Aorta (tissue), 5 donors: ENCODE measurements around the gene CXCL5. TPM values are rescaled to one million over a fixed set of nuclear protein-coding genes. Genes with fewer than 3 reads are reported as not detected.
"Not testable (repeated sequence)": the region's sequence is repeated elsewhere in the genome, so short reads cannot be mapped to it uniquely, and the experiment has no call there.

ENCODE experiments used
- ATAC-seq: fragments of 200-7000 bp; cut with Tn5 transposase; one replicate; pipeline ENCODE4 v1.9.1; 2022; ENCODE audit warnings: moderate library complexity; ENCODE audit not compliant: low FRiP score
- DNase-seq, 2 donors: peaks; one replicate each; pipeline ENCODE4 v3.0.0-alpha.2; 2020
- H3K27ac ChIP-seq, 2 donors: one replicate each; pipeline ENCODE4 v1.5.1; 2013; ENCODE audit warnings: low read length in 2 of 2, mild to moderate bottlenecking in 2 of 2, moderate library complexity in 2 of 2, control low read depth in 1 of 2, inconsistent platforms in 1 of 2, low read depth in 1 of 2
- H3K27me3 ChIP-seq, 2 donors: one replicate each; pipeline ENCODE4 v1.6.1; 2013; ENCODE audit warnings: control low read depth in 1 of 2, low read length in 1 of 2, mild to moderate bottlenecking in 1 of 2, moderate library complexity in 1 of 2; ENCODE audit not compliant: insufficient read depth in 2 of 2, control insufficient read depth in 1 of 2
- H3K36me3 ChIP-seq, 2 donors: one replicate each; pipeline ENCODE4 v1.6.1; 2013; ENCODE audit warnings: control low read depth in 1 of 2, low read length in 1 of 2, mild to moderate bottlenecking in 1 of 2; ENCODE audit not compliant: insufficient read depth in 2 of 2, control insufficient read depth in 1 of 2
- H3K4me1 ChIP-seq, 2 donors: one replicate each; pipeline ENCODE4 v1.6.1; 2013; ENCODE audit warnings: low read length in 2 of 2, control low read depth in 1 of 2, mild to moderate bottlenecking in 1 of 2, moderate library complexity in 1 of 2; ENCODE audit not compliant: insufficient read depth in 2 of 2, control insufficient read depth in 1 of 2
- H3K4me3 ChIP-seq, 2 donors: one replicate each; pipeline ENCODE4 v1.5.1; 2013; ENCODE audit warnings: low read length in 2 of 2, control low read depth in 1 of 2, mild to moderate bottlenecking in 1 of 2
- H3K9me3 ChIP-seq: one replicate; pipeline ENCODE4 v1.6.1; 2013; ENCODE audit warnings: mild to moderate bottlenecking, low read length; ENCODE audit not compliant: control insufficient read depth
- WGBS, 2 donors: extraction: QIAGEN DNeasy Blood & Tissue Kit; methylation state at CpG; one replicate each; pipeline ENCODE4 v1.1.7; 2013; 5-methylcytosine and 5-hydroxymethylcytosine counted together
- intact Hi-C, 2 donors: fragments of 100-400 bp; cut with DNase I; formaldehyde crosslinking; loops; one replicate each; pipeline versions ENCODE4 v1.14.2 to v1.15.0; 2022
- polyA plus RNA-seq, 2 donors: library from polyadenylated mRNA; stranded (reverse); fragments of 200-250 nt; gene quantifications; one replicate each; pipeline ENCODE4 v1.2.3, GENCODE V29; 2013
- total RNA-seq, 2 donors: library from RNA; stranded (reverse); fragmentation: NEBNext Ultra II Directional; extraction: Animal tissue kit (Norgen Biotek cat#: 25700); gene quantifications; one replicate each; pipeline ENCODE4 v1.2.1, GENCODE V29; 2021
- donor health status: healthy with polysubstance abuse.
- donor health status: Bipolar disorder and iron deficiency.
- donor health status: DM: no; HTN: no; CAD: no.
- donor health status: DM: no; HTN: no; CAD: no.
- donor health status: DM: yes; HTN: yes; CAD: no.

CXCL5 gene
- total and polyA plus RNA-seq, 4 donors: 0.05 to 0.57 TPM; not detected in 2

- no peak within 1 kb of the TSS for H3K27ac ChIP-seq
- intact Hi-C loops: no loop called here
- 84 to 86% methylated on average over 2 of the region's 2 CpGs for WGBS, 2 donors
Observed at GRCh38 chr4:73988061-73988460, 10.4 kb downstream of the CXCL5 start, which contains the start of gene PPBP. TSS of gene PPBP (minus strand) at chr4:73988190. CDS start at chr4:73988103, 87 bp downstream.

GRCh38 chr4:73985528-73985852 lies 13.0 kb downstream of the CXCL5 start:
- Histone ChIP-seq H3K9me3 (no peaks in the 10 kb centered on the region), H3K36me3 (no peaks in the 10 kb centered on the region), H3K4me3 (no peak overlapping the region), H3K27me3 (peaks cover 0 to 2% of the 10 kb centered on the region in 2 donors), H3K4me1 (no peaks in the 10 kb centered on the region), H3K27ac (no peak overlapping the region)
- intact Hi-C loops: no loop called here
- WGBS, 2 donors: 21 to 29% methylated on average over 1 of the region's 1 CpG
- DNase-seq (no peak), ATAC-seq (no peak)

More at GRCh38 chr4:73988061-73988460, 10.4 kb downstream of the CXCL5 start, which contains the start of gene PPBP:
- no peaks in the 10 kb centered on the region for H3K4me1 ChIP-seq
- H3K27me3 ChIP-seq: peaks cover 0 to 2% of the 10 kb centered on the region in 2 donors
- H3K9me3 ChIP-seq: no peaks in the 10 kb centered on the region
- ATAC-seq (no peak), DNase-seq (no peak)
- H3K4me3 ChIP-seq: no peak within 1 kb of the TSS
- no peaks in the 10 kb centered on the region for H3K36me3 ChIP-seq

- intact Hi-C loops: no loop called here
- DNase-seq: no peak
- H3K4me1 ChIP-seq: no peaks in the 10 kb centered on the region
- H3K9me3 ChIP-seq: no peaks in the 10 kb centered on the region
- no peaks in the 10 kb centered on the region for H3K36me3 ChIP-seq
- H3K27ac ChIP-seq: no peak overlapping the region
- 77 to 78% methylated on average over 4 of the region's 4 CpGs for WGBS, 2 donors
- no peak overlapping the region for H3K4me3 ChIP-seq
- no peak for ATAC-seq
- H3K27me3 ChIP-seq: peaks cover 0 to 2% of the 10 kb centered on the region in 2 donors
Observed at GRCh38 chr4:73984736-73985527, 13.5 kb downstream of the CXCL5 start.

- whole genome bisulfite sequencing, 2 donors: 79 to 81% methylated on average over 7 of the region's 7 CpGs
- intact Hi-C loops: not testable (repeated sequence)
- ATAC-seq: peak; percentile 32
Observed at GRCh38 chr4:73981175-73981574, 17.3 kb downstream of the CXCL5 start.

GRCh38 chr4:73979407-73979957 lies 19.0 kb downstream of the CXCL5 start:
- no peak overlapping the region for H3K27ac ChIP-seq
- H3K27me3 ChIP-seq: no peaks in the 10 kb centered on the region
- DNase-seq (no peak), ATAC-seq (no peak)
- intact Hi-C loops: no loop called here
- WGBS, 2 donors: 79 to 82% methylated on average over 3 of the region's 3 CpGs
- no peak overlapping the region for H3K4me3 ChIP-seq
- H3K36me3 ChIP-seq: no peaks in the 10 kb centered on the region
- H3K4me1 ChIP-seq: peaks cover 2 to 3% of the 10 kb centered on the region in 2 donors
- H3K9me3 ChIP-seq: no peaks in the 10 kb centered on the region

More at GRCh38 chr4:73981175-73981574, 17.3 kb downstream of the CXCL5 start:
- H3K4me1 ChIP-seq, DNase-seq, H3K4me3 ChIP-seq, H3K36me3 ChIP-seq, H3K9me3 ChIP-seq, H3K27me3 ChIP-seq, H3K27ac ChIP-seq: not testable (repeated sequence)

- intact Hi-C loops: no loop called here
- H3K27me3 ChIP-seq: no peaks in the 10 kb centered on the region
- no peak for ATAC-seq
Observed at GRCh38 chr4:73978886-73979285, 19.6 kb downstream of the CXCL5 start.

GRCh38 chr4:73976716-73977115 lies 21.8 kb downstream of the CXCL5 start:
- Histone ChIP-seq H3K27ac (no peak overlapping the region), H3K4me1 (peaks cover 2 to 3% of the 10 kb centered on the region in 2 donors), H3K4me3 (no peak overlapping the region), H3K27me3 (no peaks in the 10 kb centered on the region), H3K9me3 (no peaks in the 10 kb centered on the region), H3K36me3 (no peaks in the 10 kb centered on the region)
- DNase-seq (no peak), ATAC-seq (no peak)
- WGBS, 2 donors: 49 to 58% methylated on average over 4 of the region's 4 CpGs
- intact Hi-C loops: no loop called here

More at GRCh38 chr4:73978886-73979285, 19.6 kb downstream of the CXCL5 start:
- no peak for DNase-seq
- Histone ChIP-seq H3K27ac (no peak overlapping the region), H3K9me3 (no peaks in the 10 kb centered on the region), H3K36me3 (no peaks in the 10 kb centered on the region), H3K4me3 (no peak overlapping the region), H3K4me1 (peaks cover 2 to 3% of the 10 kb centered on the region in 2 donors)

GRCh38 chr4:73976217-73976616 lies 22.3 kb downstream of the CXCL5 start:
- intact Hi-C loops: no loop called here
- Histone ChIP-seq H3K36me3 (no peaks in the 10 kb centered on the region), H3K4me3 (no peak overlapping the region), H3K27ac (no peak overlapping the region), H3K9me3 (no peaks in the 10 kb centered on the region), H3K27me3 (no peaks in the 10 kb centered on the region), H3K4me1 (peaks cover 2 to 3% of the 10 kb centered on the region in 2 donors)
- 97 to 100% methylated on average over 2 of the region's 2 CpGs for WGBS, 2 donors
- ATAC-seq (no peak), DNase-seq (no peak)

GRCh38 chr4:73974352-73974751 lies 24.1 kb downstream of the CXCL5 start:
- no peak for ATAC-seq

More at GRCh38 chr4:73974352-73974751, 24.1 kb downstream of the CXCL5 start:
- H3K4me3 ChIP-seq: no peak overlapping the region
- H3K36me3 ChIP-seq: no peaks in the 10 kb centered on the region
- no peak overlapping the region for H3K27ac ChIP-seq
- no peak for DNase-seq
- no peaks in the 10 kb centered on the region for H3K9me3 ChIP-seq
- H3K4me1 ChIP-seq: peaks cover 2 to 3% of the 10 kb centered on the region in 2 donors
- intact Hi-C loops: no loop called here
- H3K27me3 ChIP-seq: no peaks in the 10 kb centered on the region
